Skin of body (tissue), 2 donors: ENCODE measurements around the gene LRRC4C. TPM values are rescaled to one million over a fixed set of nuclear protein-coding genes. Genes with fewer than 3 reads are reported as not detected.
"Not testable (repeated sequence)": the region's sequence is repeated elsewhere in the genome, so short reads cannot be mapped to it uniquely, and the experiment has no call there.

ENCODE experiments used
- DNase-seq: peaks from one replicate; lab custom pipeline; 2025; lab: John Stamatoyannopoulos, UW
- total RNA-seq: library from RNA; depleted of rRNA; stranded (reverse); fragments of >200 nt; gene quantifications from one replicate; pipeline ENCODE4 v1.2.3, GENCODE V29; 2014

The LRRC4C gene
- total RNA-seq, 1 donor from 2014 or later = 4.2 TPM

DNA sequence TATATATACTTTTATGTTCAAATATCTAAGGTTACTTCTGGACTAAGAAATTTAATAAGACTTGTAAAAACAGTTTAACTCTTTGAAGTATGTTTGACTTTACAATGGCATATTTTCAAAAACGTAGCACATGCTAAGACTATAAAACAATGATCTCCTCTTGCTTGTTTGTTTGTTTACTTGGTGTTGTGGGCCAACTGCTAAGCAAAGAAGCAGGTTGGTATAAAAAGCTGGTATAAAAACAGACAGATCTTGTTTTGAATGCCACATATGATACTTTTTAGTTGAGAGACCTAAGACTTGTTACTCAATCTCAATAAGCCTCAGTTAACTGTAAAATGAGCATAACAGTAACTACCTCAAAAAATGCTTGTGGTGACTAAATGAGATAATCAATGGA is 1206.3 kb downstream of the LRRC4C start:
- no peak for DNase-seq

DNA sequence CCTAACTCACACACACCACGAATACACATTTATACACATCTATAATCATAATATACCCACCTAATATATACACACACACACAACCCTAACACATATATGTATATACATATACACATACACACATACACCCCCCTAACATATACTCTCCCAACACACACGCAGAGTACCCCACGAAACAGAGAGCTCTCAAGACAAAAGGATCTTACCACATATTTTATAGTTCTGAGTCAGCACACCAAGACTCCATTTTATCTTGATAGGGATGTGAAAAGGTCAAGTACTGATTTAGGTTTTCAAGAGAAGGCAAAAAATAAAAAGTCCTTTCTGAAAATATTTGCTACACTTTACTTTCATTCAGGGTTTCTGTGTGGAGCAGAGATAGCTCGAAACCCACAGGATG is 1207.2 kb downstream of the LRRC4C start:
- no peak for DNase-seq

DNA sequence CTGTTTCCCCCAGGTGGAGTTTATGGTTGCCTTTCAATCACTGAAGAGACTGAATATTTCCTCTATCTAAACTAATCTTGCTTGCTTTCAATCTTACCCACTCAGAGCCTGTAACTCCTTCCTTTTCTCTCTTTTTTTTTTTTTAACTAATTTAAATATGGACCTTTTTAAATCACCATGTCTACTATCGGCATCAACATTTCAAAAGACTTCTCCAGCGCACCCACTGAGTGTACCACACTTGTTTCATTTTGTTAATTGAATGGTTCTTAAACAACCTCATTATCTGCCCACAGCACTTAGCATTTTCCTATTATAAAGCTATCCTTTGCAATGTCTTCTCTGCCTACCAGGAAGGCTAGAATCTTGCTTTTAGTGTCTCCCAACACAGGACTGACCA is 1212.5 kb downstream of the LRRC4C start:
- no peak for DNase-seq

DNA sequence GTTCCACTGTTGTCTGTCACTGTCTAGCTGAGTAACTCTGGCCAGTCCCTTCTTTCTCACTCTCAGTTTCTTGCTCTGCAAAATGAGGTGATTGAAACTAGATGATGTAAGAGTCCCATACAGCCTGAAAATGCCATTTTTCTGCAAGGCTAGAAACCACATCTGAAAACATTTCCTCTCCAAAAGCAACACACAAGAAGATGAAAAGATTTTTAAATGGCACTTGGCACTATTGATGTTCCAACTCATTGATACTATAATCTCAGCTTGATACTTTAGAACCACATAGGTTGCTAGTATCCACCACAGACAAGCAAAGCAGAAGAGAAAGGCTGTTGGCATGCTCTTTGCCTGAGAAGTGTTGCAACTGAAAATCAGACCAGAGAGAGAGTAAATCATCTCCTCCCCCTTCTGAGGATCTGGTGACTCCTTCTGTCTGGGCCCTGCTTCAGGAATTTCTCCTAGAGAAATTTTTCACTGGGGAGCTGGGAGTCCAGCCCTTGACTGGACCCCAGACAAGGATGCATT is 1217.9 kb downstream of the LRRC4C start:
- peak; percentile 9 for DNase-seq

DNA sequence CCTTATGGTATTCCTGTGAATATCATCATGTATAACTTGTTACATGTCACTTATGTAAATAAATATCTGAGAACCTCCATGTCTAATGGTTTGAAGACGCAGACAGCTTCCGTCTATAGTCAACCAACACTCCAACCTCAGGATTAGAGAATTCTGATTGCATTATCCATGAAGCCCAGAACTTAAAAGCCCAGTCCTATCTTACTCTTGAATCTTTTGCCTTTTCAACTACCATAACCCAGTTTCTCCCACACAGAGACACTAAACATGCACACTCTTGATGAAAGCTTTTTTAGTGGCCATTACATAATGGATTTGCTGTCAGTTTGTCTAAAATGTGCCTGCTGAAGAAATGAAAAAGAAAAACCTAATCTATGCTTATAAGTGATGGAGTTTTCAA is 1219.2 kb downstream of the LRRC4C start:
- DNase-seq = no peak

GRCh38 chr11:40236526-40236925 is 1222.9 kb downstream of the LRRC4C start:
- no peak for DNase-seq

GRCh38 chr11:40235841-40236240 is 1223.6 kb downstream of the LRRC4C start:
- no peak for DNase-seq

DNA sequence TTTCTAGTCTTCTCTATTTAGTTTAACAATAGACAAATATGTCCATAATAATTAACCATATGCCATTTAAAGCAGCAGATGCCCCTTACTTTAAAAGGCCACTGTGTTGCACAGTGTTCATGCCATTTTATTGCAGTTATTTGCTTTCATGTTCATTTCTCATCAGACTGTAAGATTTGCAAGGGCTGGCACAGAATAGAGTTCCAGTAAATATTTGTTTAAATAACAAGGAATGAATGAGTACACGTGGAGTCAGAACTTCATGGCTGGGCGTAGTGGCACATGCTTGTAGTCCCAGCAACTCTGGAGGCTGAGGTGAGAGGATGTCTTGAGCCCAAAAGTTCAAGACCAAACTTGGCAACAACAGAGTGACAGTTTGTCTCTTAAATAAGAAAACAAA is 1228.6 kb downstream of the LRRC4C start:
- no peak for DNase-seq

- no peak for DNase-seq
These were observed 1230.8 kb downstream of the LRRC4C start for GRCh38 chr11:40228662-40229061.

GRCh38 chr11:40227730-40228129 is 1231.7 kb downstream of the LRRC4C start:
- DNase-seq = no peak

DNA sequence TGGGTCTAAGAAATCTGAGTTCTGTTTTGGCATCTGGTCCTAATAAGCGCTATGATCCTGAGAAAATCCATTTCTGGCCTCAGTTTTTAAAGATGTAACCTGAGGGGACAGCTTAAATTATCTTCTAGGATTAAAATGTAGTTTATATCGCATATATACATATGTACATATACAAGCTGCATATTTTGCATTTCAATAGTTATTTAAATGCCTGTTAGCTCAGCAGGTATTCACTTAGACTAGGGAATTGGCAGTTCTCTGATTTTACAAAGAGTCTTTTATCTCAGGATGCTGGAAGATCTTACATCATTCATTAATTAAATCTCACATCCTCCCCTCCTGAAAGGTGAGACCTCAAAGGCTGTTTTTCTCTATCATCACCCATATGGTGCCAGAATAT is 1232.8 kb downstream of the LRRC4C start:
- no peak for DNase-seq

GRCh38 chr11:40223596-40224330 is 1235.7 kb downstream of the LRRC4C start:
- DNase-seq = no peak

GRCh38 chr11:40219401-40219800 is 1240.1 kb downstream of the LRRC4C start:
- peak; percentile 13 for DNase-seq

- no peak for DNase-seq
These were observed 1243.9 kb downstream of the LRRC4C start for GRCh38 chr11:40215556-40215955.

GRCh38 chr11:40207416-40207815 is 1252.0 kb downstream of the LRRC4C start:
- no peak for DNase-seq

- no peak for DNase-seq
These were observed 1255.2 kb downstream of the LRRC4C start for GRCh38 chr11:40204228-40204627.

DNA sequence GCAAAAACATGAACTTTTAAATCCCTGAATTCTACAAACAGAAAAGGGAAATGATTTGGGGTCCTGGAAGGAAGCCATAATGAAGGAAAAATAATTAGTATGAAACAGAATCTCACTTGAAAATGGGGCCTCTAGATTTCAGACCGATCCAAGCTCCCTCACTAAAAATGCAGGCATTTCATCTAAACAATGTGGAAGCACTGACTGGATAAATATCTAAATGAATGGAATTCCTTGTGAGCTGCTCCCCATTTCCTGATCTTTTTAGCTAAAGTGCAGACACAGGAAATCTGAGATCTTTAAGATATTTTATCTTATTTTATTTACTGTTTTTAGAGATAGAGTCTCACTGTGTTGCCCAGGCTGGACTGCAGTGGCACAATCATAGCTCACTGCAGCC is 1255.8 kb downstream of the LRRC4C start:
- no peak for DNase-seq

DNA sequence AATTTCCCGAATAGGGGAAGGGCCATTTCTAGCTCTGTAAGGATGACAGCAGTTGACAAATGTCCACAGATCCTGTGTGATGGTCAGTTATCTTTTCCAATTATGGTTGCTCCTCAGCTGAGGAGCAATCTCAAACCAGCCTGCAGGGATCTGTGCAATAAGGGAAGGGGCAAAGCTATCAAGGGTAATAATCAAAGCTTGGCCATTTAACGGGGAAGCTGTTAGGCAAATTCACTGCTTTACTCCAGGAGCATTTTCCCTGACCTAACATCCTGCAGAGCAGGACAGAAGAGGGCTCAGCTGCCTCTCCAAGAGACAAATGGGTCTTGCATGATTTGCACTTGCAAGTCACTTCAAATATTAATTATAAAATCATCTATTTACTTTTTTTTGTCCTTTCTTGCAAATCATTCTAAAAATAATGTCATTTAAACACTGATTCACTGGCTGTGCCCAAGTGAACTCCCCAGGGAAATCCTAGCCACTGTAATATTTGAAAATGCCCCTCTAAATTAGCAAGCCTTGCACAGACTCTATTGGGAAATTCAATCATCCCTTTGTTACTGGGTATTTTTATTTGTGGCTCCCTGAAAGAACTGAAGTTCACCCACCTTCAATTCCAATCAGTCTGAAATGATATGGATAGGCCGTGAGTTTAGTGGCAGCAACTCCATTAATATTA is 1256.7 kb downstream of the LRRC4C start:
- DNase-seq = no peak

GRCh38 chr11:40192590-40192989 is 1266.9 kb downstream of the LRRC4C start:
- DNase-seq = not testable (repeated sequence)

GRCh38 chr11:40190294-40190693 is 1269.2 kb downstream of the LRRC4C start:
- DNase-seq = no peak

DNA sequence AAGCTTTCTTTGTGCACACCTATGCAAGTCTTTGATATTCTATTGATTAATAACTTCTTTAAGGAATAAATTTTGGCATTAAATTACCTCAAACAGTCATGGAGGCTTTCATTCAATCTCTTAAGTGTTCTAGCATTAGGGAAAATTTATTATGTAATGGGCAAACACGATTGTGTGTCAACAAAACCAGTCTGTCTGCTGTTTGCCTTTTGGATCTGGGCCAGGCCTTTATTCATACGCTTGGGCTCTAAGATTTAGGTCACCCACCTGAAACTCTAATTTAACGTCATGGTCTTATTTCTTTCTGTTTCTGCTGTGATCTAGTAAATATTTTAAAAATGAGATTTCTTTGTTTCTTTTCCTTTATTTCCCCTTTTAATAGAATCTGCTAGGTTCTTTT is 1270.6 kb downstream of the LRRC4C start:
- no peak for DNase-seq

DNA sequence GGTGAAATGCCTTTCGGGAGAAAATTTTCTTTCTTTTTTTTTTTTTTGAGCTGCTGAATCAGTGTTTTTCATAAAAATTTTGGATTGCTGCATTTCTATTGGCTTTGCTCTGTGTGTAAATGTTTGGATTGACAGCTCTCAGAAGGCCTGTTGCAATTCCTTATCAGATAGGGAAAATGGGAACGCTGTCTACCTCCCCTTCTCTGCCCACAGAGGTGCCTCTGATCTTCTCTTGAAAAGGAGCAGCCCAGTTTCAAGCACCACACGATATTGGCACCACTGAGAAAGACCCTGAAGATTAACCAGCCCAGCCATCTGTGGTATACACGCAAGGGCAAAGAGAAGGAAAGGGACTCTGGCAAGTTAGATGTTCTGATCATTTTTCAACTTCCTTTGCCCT is 1272.2 kb downstream of the LRRC4C start:
- no peak for DNase-seq
